Right atrium auricular region (tissue), 2 donors: ENCODE results near the gene LSG1. TPM values are rescaled to one million over a fixed set of nuclear protein-coding genes. Genes with fewer than 3 reads are reported as not detected.

Experiments used
- DNase-seq: peaks from one replicate; pipeline ENCODE4 v3.0.0-alpha.2; 2019; ENCODE audit warnings: low spot score
- H3K27ac ChIP-seq, 2 donors: fragments of 200-600 bp; sonication (generic); 1 replicate in 1 of 2; 2 replicates in 1 of 2; pipeline ENCODE4 v1.5.1; 2016 to 2019
- H3K27me3 ChIP-seq, 2 donors: fragments of 200-600 bp; sonication (generic); one replicate each; pipeline versions ENCODE4 v1.5.1 to v1.6.0; 2017 to 2019
- H3K36me3 ChIP-seq: fragments of 200-600 bp; sonication (generic); one replicate; pipeline ENCODE4 v1.5.1; 2016
- H3K4me1 ChIP-seq, 2 donors: fragments of 200-600 bp; sonication (generic); one replicate each; pipeline versions ENCODE4 v1.5.1 to v1.6.0; 2017 to 2019
- H3K4me3 ChIP-seq, 2 donors: fragments of 200-600 bp; sonication (generic); 1 replicate in 1 of 2; 2 replicates in 1 of 2; pipeline ENCODE4 v1.5.1; 2017 to 2019; ENCODE audit warnings: mild to moderate bottlenecking in 1 of 2, moderate library complexity in 1 of 2
- H3K9me3 ChIP-seq, 2 donors: fragments of 200-600 bp; sonication (generic); one replicate each; pipeline ENCODE4 v1.5.1; 2019
- CTCF ChIP-seq, 2 donors: fragments of 200-600 bp; sonication (generic); IDR thresholded peaks; one replicate each; pipeline ENCODE4 v1.5.1; 2019; ENCODE audit warnings: antibody characterized with exemption in 2 of 2
- total RNA-seq, 2 donors: library from RNA; depleted of rRNA; stranded (reverse); fragments of >200 nt; gene quantifications; one replicate each; pipeline ENCODE4 v1.1.0, GENCODE V29; 2016

LSG1 gene
- total RNA-seq, 2 donors from 2014 or later, result 15.1 to 20.5 TPM

GRCh38 chr3:194642769-194643168 is 29.2 kb downstream of the LSG1 start:
- H3K9me3 ChIP-seq, result no peaks in the 10 kb centered on the region
- no peak overlapping the region for H3K4me3 ChIP-seq
- H3K27me3 ChIP-seq, result no peaks in the 10 kb centered on the region
- H3K36me3 ChIP-seq, result peaks cover 47% of the 10 kb centered on the region
- H3K4me1 ChIP-seq, result peaks cover 0 to 12% of the 10 kb centered on the region in 2 donors
- H3K27ac ChIP-seq, result no peak overlapping the region
- DNase-seq, result no peak
- no peak for TF ChIP-seq CTCF (IDR thresholded peaks at IDR 0.05)

GRCh38 chr3:194640829-194641228 is 31.2 kb downstream of the LSG1 start:
- Histone ChIP-seq H3K27me3 (no peaks in the 10 kb centered on the region), H3K4me1 (peaks cover 0 to 12% of the 10 kb centered on the region in 2 donors), H3K9me3 (no peaks in the 10 kb centered on the region), H3K27ac (peak overlapping the region; percentile 44 to 61), H3K4me3 (no peak overlapping the region), H3K36me3 (peaks cover 36% of the 10 kb centered on the region)
- no peak for TF ChIP-seq CTCF (IDR thresholded peaks at IDR 0.05)
- DNase-seq, result no peak

GRCh38 chr3:194638991-194639605 is 32.9 kb downstream of the LSG1 start:
- TF ChIP-seq CTCF (IDR thresholded peaks at IDR 0.05), result no peak
- Histone ChIP-seq H3K27ac (peak overlapping the region in 1 of 2 donors; percentile 44), H3K4me1 (peaks cover 0 to 12% of the 10 kb centered on the region in 2 donors), H3K36me3 (peaks cover 25% of the 10 kb centered on the region), H3K9me3 (no peaks in the 10 kb centered on the region), H3K4me3 (no peak overlapping the region), H3K27me3 (no peaks in the 10 kb centered on the region)
- DNase-seq, result no peak

- TF ChIP-seq CTCF (IDR thresholded peaks at IDR 0.05), result no peak
- H3K27ac ChIP-seq, result no peak overlapping the region
- peak; percentile 48 for DNase-seq
These were observed 34.2 kb downstream of the LSG1 start for GRCh38 chr3:194637541-194638400.

GRCh38 chr3:194637066-194637465 is 34.9 kb downstream of the LSG1 start:
- no peaks in the 10 kb centered on the region for H3K27me3 ChIP-seq
- no peaks in the 10 kb centered on the region for H3K9me3 ChIP-seq
- peak; percentile 52 for DNase-seq
- H3K36me3 ChIP-seq, result peaks cover 18% of the 10 kb centered on the region
- no peak for TF ChIP-seq CTCF (IDR thresholded peaks at IDR 0.05)
- H3K4me3 ChIP-seq, result no peak overlapping the region
- no peak overlapping the region for H3K27ac ChIP-seq
- peaks cover 0 to 25% of the 10 kb centered on the region in 2 donors for H3K4me1 ChIP-seq

More at GRCh38 chr3:194637541-194638400, 34.2 kb downstream of the LSG1 start:
- Histone ChIP-seq H3K4me3 (no peak overlapping the region), H3K9me3 (no peaks in the 10 kb centered on the region), H3K27me3 (no peaks in the 10 kb centered on the region), H3K36me3 (peaks cover 19% of the 10 kb centered on the region), H3K4me1 (peaks cover 0 to 18% of the 10 kb centered on the region in 2 donors)
